Thoracic aorta (tissue), 2 donors: ENCODE data around the gene FBXO7. TPM values are rescaled to one million over a fixed set of nuclear protein-coding genes. Genes with fewer than 3 reads are reported as not detected.

ENCODE experiments used
- ATAC-seq: fragments of 150-250 bp; one replicate; pipeline ENCODE4 v1.8.0; 2017; ENCODE audit warnings: low read depth; ENCODE audit not compliant: insufficient number of reproducible peaks, low FRiP score
- DNase-seq: peaks from one replicate; pipeline ENCODE4 v3.0.0-alpha.2; 2020; ENCODE audit warnings: low spot score
- H3K27ac ChIP-seq, 2 donors: fragments of 200-600 bp; sonication (generic); 1 replicate in 1 of 2; 2 replicates in 1 of 2; pipeline ENCODE4 v1.5.1; 2016; ENCODE audit warnings: mild to moderate bottlenecking in 2 of 2, moderate library complexity in 2 of 2
- H3K27me3 ChIP-seq: fragments of 200-600 bp; sonication (generic); replicated peaks from 2 replicates; pipeline ENCODE4 v1.6.0; 2016; ENCODE audit warnings: mild to moderate bottlenecking; ENCODE audit not compliant: insufficient read depth
- H3K36me3 ChIP-seq: fragments of 200-600 bp; sonication (generic); one replicate; pipeline ENCODE4 v1.5.1; 2016
- H3K4me1 ChIP-seq, 2 donors: fragments of 200-600 bp; sonication (generic); 1 replicate in 1 of 2; 2 replicates in 1 of 2; pipeline versions ENCODE4 v1.5.1 to v1.6.0; 2016; ENCODE audit warnings: low read depth in 2 of 2, mild to moderate bottlenecking in 1 of 2; ENCODE audit not compliant: control insufficient read depth in 1 of 2
- H3K4me3 ChIP-seq: fragments of 200-600 bp; sonication (generic); 2 replicates; pipeline ENCODE4 v1.5.1; 2016; ENCODE audit warnings: mild to moderate bottlenecking
- H3K9me3 ChIP-seq: fragments of 200-600 bp; sonication (generic); 2 replicates; pipeline ENCODE4 v1.5.1; 2016
- CTCF ChIP-seq: fragments of 200-600 bp; sonication (generic); IDR thresholded peaks from one replicate; pipeline ENCODE4 v1.5.1; 2019; ENCODE audit warnings: antibody characterized with exemption
- total RNA-seq, 2 donors: library from RNA; depleted of rRNA; stranded (reverse); fragments of >200 nt; gene quantifications; one replicate each; pipeline versions ENCODE4 v1.1.0 to v1.2.3, GENCODE V29; 2016

FBXO7 gene
- total RNA-seq, 2 donors from 2014 or later: 75.7 to 81.3 TPM

- Histone ChIP-seq H3K27me3 (no peaks in the 10 kb centered on the region), H3K4me1 (peaks cover 0 to 26% of the 10 kb centered on the region in 2 donors), H3K36me3 (no peaks in the 10 kb centered on the region), H3K4me3 (peak overlapping the region; percentile 58), H3K9me3 (no peaks in the 10 kb centered on the region), H3K27ac (no peak overlapping the region)
- TF ChIP-seq CTCF: peak; percentile 89
- DNase-seq: peak; percentile 59
- ATAC-seq: peak; percentile 78
These were observed 54.7 kb downstream of the FBXO7 start for GRCh38 chr22:32528984-32529982.

GRCh38 chr22:32531228-32531627, 56.6 kb downstream of the FBXO7 start:
- DNase-seq (no peak), ATAC-seq (no peak)
- TF ChIP-seq CTCF: no peak
- no peak overlapping the region for H3K27ac ChIP-seq
- H3K4me1 ChIP-seq: peaks cover 0 to 26% of the 10 kb centered on the region in 2 donors
- no peaks in the 10 kb centered on the region for H3K9me3 ChIP-seq
- no peaks in the 10 kb centered on the region for H3K27me3 ChIP-seq
- no peak overlapping the region for H3K4me3 ChIP-seq
- H3K36me3 ChIP-seq: no peaks in the 10 kb centered on the region

DNA sequence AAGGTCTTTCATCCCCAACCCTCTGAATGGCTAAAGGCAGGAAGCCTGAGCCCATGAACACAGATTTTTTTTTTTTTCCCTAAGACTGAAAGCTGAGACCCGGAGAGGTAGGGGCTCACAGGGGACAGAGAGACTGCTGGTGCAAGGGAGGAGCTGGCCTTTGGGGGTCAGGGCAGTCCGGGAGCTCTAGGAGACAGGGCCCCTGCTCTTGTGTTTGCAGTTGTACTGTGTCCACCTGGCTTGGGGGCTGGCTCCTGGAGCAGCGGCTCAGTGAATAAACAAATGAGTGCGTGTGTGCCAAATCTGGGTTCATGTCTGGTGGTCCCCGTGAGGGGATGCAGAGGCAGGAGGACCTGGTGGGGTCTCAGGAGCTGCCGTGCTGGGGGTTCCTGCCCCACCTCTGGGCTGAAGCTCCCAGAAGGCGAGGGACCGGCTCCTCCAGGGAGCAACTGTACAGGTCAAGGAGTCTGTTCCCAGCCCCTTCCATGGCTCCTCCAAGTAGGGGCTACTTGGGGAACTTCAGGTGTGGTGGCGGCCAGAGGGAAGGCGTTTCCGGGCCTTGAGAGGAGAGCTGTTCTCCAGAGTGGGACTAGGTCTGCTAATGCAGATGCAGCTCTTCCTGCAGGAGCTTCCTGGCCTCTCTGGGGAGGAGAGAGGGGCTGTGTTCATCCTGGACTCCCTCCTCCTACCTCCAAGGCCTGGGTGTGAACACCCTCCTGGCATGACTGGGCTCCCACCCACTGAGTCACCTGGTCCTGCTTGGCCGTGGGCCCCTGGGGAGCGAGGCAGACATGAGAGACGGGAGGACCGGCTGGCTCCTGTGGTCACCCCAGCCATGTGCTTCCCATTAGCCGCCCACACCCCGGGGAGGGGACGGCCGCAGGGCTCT, 57.6 kb downstream of the FBXO7 start:
- Histone ChIP-seq H3K4me3 (no peak overlapping the region), H3K27me3 (no peaks in the 10 kb centered on the region), H3K27ac (peak overlapping the region in 1 of 2 donors; percentile 18), H3K36me3 (no peaks in the 10 kb centered on the region), H3K9me3 (no peaks in the 10 kb centered on the region), H3K4me1 (peaks cover 0 to 26% of the 10 kb centered on the region in 2 donors)
- DNase-seq (peak; percentile 14), ATAC-seq (no peak)
- no peak for TF ChIP-seq CTCF

- H3K4me1 ChIP-seq: peaks cover 0 to 26% of the 10 kb centered on the region in 2 donors
- ATAC-seq (no peak), DNase-seq (no peak)
These were observed 58.2 kb downstream of the FBXO7 start for GRCh38 chr22:32532820-32533128.

More at GRCh38 chr22:32532820-32533128, 58.2 kb downstream of the FBXO7 start:
- no peaks in the 10 kb centered on the region for H3K9me3 ChIP-seq
- H3K27ac ChIP-seq: no peak overlapping the region
- H3K36me3 ChIP-seq: no peaks in the 10 kb centered on the region
- no peak overlapping the region for H3K4me3 ChIP-seq
- H3K27me3 ChIP-seq: no peaks in the 10 kb centered on the region
- no peak for TF ChIP-seq CTCF
